Measurements from ENCODE around the gene MYH10. TPM values are rescaled to one million over a fixed set of nuclear protein-coding genes. Genes with fewer than 3 reads are reported as not detected.
A peak's percentile ranks its signal among the peaks of the same experiment; 100 is the strongest.

MYH10 gene
- total and polyA plus RNA-seq, 9 of the 15 experiments (the other 6 are each of a cell fraction or from before 2014, with no cell fraction given) = 16.3 to 95.3 (median 39.7) TPM

DNA sequence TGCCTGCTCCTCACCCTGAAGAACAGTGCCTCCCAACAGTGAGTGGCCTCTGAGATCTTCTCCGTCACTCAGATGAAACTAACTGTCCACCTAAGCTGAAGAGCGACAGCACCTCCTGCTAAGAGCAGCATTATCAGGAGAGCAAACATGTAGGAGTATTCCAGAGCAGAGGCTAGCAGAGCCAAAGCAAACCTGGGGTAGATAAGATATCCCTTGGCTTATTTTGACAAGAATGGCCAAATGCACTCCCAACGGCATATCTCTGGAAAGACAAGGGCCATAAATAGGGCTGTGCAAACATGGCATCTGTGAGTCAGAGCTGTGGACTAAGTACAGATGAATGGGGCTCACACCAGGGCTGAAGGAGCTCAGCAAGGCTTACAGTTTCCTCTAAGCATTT, 98.5 kb downstream of the MYH10 start (continued):
- TF ChIP-seq, protein P1, sequence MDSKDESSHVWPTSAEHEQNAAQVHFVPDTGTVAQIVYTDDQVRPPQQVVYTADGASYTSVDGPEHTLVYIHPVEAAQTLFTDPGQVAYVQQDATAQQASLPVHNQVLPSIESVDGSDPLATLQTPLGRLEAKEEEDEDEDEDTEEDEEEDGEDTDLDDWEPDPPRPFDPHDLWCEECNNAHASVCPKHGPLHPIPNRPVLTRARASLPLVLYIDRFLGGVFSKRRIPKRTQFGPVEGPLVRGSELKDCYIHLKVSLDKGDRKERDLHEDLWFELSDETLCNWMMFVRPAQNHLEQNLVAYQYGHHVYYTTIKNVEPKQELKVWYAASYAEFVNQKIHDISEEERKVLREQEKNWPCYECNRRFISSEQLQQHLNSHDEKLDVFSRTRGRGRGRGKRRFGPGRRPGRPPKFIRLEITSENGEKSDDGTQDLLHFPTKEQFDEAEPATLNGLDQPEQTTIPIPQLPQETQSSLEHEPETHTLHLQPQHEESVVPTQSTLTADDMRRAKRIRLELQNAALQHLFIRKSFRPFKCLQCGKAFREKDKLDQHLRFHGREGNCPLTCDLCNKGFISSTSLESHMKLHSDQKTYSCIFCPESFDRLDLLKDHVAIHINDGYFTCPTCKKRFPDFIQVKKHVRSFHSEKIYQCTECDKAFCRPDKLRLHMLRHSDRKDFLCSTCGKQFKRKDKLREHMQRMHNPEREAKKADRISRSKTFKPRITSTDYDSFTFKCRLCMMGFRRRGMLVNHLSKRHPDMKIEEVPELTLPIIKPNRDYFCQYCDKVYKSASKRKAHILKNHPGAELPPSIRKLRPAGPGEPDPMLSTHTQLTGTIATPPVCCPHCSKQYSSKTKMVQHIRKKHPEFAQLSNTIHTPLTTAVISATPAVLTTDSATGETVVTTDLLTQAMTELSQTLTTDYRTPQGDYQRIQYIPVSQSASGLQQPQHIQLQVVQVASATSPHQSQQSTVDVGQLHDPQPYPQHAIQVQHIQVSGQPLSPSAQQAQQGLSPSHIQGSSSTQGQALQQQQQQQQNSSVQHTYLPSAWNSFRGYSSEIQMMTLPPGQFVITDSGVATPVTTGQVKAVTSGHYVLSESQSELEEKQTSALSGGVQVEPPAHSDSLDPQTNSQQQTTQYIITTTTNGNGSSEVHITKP (IDR thresholded peaks at IDR 0.05; ENCODE audit: partially characterized antibody) = peak; percentile 33
- TF ChIP-seq RNF2 (IDR thresholded peaks at IDR 0.05) = peak; percentile 91
- TF ChIP-seq NR2C2 (CRISPR knock-in tag; IDR thresholded peaks at IDR 0.05) = no peak
- no peak for TF ChIP-seq NR2C2 (tag; IDR thresholded peaks at IDR 0.05)
- no peak for TF ChIP-seq ZNF239 (CRISPR knock-in tag; IDR thresholded peaks at IDR 0.05)
- TF ChIP-seq, protein P2, sequence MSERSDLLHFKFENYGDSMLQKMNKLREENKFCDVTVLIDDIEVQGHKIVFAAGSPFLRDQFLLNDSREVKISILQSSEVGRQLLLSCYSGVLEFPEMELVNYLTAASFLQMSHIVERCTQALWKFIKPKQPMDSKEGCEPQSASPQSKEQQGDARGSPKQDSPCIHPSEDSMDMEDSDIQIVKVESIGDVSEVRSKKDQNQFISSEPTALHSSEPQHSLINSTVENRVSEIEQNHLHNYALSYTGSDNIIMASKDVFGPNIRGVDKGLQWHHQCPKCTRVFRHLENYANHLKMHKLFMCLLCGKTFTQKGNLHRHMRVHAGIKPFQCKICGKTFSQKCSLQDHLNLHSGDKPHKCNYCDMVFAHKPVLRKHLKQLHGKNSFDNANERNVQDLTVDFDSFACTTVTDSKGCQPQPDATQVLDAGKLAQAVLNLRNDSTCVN (CRISPR knock-in tag; IDR thresholded peaks at IDR 0.05) = no peak
- TF ChIP-seq, protein P3, sequence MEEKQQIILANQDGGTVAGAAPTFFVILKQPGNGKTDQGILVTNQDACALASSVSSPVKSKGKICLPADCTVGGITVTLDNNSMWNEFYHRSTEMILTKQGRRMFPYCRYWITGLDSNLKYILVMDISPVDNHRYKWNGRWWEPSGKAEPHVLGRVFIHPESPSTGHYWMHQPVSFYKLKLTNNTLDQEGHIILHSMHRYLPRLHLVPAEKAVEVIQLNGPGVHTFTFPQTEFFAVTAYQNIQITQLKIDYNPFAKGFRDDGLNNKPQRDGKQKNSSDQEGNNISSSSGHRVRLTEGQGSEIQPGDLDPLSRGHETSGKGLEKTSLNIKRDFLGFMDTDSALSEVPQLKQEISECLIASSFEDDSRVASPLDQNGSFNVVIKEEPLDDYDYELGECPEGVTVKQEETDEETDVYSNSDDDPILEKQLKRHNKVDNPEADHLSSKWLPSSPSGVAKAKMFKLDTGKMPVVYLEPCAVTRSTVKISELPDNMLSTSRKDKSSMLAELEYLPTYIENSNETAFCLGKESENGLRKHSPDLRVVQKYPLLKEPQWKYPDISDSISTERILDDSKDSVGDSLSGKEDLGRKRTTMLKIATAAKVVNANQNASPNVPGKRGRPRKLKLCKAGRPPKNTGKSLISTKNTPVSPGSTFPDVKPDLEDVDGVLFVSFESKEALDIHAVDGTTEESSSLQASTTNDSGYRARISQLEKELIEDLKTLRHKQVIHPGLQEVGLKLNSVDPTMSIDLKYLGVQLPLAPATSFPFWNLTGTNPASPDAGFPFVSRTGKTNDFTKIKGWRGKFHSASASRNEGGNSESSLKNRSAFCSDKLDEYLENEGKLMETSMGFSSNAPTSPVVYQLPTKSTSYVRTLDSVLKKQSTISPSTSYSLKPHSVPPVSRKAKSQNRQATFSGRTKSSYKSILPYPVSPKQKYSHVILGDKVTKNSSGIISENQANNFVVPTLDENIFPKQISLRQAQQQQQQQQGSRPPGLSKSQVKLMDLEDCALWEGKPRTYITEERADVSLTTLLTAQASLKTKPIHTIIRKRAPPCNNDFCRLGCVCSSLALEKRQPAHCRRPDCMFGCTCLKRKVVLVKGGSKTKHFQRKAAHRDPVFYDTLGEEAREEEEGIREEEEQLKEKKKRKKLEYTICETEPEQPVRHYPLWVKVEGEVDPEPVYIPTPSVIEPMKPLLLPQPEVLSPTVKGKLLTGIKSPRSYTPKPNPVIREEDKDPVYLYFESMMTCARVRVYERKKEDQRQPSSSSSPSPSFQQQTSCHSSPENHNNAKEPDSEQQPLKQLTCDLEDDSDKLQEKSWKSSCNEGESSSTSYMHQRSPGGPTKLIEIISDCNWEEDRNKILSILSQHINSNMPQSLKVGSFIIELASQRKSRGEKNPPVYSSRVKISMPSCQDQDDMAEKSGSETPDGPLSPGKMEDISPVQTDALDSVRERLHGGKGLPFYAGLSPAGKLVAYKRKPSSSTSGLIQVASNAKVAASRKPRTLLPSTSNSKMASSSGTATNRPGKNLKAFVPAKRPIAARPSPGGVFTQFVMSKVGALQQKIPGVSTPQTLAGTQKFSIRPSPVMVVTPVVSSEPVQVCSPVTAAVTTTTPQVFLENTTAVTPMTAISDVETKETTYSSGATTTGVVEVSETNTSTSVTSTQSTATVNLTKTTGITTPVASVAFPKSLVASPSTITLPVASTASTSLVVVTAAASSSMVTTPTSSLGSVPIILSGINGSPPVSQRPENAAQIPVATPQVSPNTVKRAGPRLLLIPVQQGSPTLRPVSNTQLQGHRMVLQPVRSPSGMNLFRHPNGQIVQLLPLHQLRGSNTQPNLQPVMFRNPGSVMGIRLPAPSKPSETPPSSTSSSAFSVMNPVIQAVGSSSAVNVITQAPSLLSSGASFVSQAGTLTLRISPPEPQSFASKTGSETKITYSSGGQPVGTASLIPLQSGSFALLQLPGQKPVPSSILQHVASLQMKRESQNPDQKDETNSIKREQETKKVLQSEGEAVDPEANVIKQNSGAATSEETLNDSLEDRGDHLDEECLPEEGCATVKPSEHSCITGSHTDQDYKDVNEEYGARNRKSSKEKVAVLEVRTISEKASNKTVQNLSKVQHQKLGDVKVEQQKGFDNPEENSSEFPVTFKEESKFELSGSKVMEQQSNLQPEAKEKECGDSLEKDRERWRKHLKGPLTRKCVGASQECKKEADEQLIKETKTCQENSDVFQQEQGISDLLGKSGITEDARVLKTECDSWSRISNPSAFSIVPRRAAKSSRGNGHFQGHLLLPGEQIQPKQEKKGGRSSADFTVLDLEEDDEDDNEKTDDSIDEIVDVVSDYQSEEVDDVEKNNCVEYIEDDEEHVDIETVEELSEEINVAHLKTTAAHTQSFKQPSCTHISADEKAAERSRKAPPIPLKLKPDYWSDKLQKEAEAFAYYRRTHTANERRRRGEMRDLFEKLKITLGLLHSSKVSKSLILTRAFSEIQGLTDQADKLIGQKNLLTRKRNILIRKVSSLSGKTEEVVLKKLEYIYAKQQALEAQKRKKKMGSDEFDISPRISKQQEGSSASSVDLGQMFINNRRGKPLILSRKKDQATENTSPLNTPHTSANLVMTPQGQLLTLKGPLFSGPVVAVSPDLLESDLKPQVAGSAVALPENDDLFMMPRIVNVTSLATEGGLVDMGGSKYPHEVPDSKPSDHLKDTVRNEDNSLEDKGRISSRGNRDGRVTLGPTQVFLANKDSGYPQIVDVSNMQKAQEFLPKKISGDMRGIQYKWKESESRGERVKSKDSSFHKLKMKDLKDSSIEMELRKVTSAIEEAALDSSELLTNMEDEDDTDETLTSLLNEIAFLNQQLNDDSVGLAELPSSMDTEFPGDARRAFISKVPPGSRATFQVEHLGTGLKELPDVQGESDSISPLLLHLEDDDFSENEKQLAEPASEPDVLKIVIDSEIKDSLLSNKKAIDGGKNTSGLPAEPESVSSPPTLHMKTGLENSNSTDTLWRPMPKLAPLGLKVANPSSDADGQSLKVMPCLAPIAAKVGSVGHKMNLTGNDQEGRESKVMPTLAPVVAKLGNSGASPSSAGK (IDR thresholded peaks at IDR 0.05) = no peak
- TF ChIP-seq ZNF644 (tag; IDR thresholded peaks at IDR 0.05; ENCODE audit: low read depth) = no peak; the same call in 1 of the 2 replicates
- no peak for TF ChIP-seq CEBPB (tag; IDR thresholded peaks at IDR 0.05)
- no peak for TF ChIP-seq ZNF696 (CRISPR knock-in tag; conservative IDR thresholded peaks at IDR 0.05)
- TF ChIP-seq, protein P4, sequence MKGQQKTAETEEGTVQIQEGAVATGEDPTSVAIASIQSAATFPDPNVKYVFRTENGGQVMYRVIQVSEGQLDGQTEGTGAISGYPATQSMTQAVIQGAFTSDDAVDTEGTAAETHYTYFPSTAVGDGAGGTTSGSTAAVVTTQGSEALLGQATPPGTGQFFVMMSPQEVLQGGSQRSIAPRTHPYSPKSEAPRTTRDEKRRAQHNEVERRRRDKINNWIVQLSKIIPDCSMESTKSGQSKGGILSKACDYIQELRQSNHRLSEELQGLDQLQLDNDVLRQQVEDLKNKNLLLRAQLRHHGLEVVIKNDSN (CRISPR knock-in tag; IDR thresholded peaks at IDR 0.05) = no peak
- TF ChIP-seq HNRNPL (IDR thresholded peaks at IDR 0.05; ENCODE audit: low read depth, low read length) = no peak

Data from K562 (cell line).